ENCODE results near the gene SPOP.
"Not testable (repeated sequence)": the region's sequence is repeated elsewhere in the genome, so short reads cannot be mapped to it uniquely, and the experiment has no call there.

The SPOP gene

DNA sequence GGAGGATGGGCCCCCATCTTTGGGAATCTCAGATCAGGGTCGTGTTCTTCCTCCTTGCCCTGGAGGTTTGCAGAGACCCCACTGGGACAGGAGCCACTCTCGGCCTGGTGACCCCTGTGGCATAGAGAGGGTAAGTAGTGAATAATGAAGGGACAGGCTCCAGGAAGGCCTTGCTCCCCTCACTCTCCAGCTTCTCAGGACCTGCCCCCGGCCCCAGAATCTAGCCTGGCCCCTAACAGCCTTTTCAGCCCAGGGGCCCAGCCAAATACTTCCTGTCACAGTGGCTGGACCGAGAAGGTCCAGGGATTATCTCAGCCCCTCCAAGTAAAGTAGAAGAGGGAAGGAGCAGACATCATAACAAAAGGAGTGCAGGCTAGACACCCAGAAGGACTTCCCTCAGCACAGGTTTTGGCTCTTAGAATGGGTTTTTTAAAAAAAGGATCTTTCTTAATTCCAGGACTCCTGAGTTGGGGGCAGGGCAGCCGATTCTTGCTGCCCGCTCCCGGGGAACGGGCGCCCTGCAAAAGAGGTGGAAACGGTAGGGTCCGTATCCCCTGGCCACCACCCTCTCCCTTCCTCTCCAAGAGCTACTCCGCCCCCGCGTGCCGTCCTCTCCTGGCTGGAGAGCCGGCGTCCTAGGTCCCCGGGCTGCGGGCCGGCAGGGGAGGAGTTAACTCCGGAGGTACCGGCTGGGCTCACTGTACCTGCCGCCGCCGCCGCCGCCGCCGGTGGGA is 102.8 kb downstream of the SPOP start:
- no peak for DNase-seq (ENCODE audit: extremely low read depth in 1 of 2, low read depth in 1 of 2)

DNA sequence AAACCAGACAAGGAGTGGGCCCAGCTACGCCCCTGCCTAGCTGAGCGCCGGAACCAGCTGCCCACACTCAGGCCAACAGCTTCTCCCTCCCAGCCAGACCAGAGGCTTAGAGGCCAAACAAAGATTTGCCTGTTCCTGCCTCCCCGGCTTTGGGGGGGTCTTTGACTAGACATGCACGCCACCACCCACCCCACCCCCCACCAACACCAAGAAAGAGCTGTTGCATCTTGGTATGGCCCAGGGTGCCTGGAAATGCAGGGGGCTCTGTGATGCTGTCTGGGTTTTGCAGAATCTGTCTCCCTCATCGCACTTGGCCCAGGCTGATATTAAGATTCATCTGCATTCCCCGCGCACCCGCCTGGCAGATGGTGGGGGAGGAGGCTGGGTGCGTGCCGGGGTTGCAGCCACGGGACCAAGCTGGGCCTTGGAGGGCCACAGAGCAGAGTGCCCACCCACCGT is 103.5 kb downstream of the SPOP start:
- no peak for DNase-seq (ENCODE audit: extremely low read depth in 1 of 2, low read depth in 1 of 2)

DNA sequence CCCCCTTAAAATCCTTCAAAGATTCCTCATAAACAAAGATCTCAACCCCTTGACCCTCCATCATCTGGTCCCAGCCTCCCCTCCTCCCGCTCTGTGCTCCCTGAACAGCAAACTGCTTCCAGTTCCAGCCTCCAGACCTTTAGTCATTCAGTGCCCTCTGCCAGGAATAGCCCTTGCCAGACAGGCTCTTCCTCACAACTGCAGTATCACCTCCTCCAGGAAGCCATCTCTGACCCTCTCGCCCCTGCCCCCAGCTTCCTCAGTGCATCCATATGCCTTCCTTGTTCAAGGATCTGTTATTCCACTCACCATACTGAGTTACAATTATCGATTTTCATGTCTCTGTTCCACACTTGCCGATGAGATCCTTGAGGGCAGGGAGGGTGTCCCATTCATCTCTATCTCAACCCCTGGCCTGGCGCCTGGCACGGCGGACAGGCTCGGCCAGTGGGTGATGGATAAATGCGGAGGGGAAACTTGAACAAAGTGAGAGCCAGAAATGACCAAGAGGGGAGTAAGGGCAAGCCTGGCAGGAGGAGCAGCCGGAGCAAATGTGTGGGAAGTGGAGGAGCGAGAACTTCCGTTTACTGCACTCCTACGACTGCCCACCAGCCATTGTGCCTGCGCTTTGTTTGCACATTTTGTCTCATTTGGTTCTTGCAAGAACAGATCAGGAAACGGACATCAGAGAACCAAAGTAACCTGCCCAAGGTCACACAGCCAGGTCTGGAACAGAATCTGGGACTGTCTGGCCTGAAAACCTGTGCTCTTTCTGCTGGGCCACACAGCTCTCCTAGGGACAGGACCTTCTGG is 104.2 kb downstream of the SPOP start:
- DNase-seq (ENCODE audit: extremely low read depth in 1 of 2, low read depth in 1 of 2): no peak

- no peak for DNase-seq (ENCODE audit: extremely low read depth in 1 of 2, low read depth in 1 of 2)
Measured at GRCh38 chr17:49572806-49573420, 105.0 kb downstream of the SPOP start.

DNA sequence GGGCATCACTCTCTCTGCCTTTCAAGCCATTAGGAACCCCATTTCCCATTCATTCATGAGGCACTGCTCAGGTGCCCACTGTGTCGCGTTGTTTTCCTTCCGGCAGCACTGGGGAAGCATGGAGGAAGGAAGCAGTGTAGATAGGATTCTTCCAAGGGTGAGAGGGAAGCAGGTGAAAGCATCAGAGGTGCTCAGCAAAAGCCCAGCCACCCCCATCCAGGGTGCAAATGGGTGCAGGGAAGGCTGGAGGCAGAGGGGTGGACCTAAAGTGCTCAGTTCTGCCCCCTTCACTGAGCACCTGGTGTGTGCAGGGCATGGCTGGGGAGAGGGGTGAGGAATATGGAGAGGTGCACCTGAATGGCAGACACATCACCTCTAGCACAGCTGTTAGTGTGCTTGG is 105.7 kb downstream of the SPOP start:
- DNase-seq (ENCODE audit: extremely low read depth in 1 of 2, low read depth in 1 of 2): no peak

- no peak for DNase-seq (ENCODE audit: extremely low read depth in 1 of 2, low read depth in 1 of 2)
Measured at GRCh38 chr17:49571764-49572163, 106.1 kb downstream of the SPOP start.

DNA sequence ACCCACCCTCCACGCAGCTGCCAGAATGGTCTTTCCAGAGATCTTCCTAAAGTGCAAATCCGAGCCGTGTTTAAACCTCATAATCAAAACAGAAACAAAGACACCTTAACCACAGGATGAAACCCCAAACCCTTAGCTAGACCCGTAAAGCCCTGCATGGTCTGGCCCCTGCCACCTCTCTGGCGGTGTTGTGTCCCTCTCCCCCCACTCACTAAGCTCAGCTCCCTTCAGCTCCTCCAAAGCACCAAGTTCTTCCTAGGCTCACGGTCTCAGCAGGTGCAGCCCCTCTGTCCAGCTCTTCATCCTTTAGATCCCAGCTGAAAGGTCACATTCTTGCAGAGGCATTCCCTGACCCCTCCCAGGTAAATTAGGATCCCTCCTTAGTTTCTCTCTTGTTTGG is 106.6 kb downstream of the SPOP start:
- DNase-seq (ENCODE audit: extremely low read depth in 1 of 2, low read depth in 1 of 2): no peak

DNA sequence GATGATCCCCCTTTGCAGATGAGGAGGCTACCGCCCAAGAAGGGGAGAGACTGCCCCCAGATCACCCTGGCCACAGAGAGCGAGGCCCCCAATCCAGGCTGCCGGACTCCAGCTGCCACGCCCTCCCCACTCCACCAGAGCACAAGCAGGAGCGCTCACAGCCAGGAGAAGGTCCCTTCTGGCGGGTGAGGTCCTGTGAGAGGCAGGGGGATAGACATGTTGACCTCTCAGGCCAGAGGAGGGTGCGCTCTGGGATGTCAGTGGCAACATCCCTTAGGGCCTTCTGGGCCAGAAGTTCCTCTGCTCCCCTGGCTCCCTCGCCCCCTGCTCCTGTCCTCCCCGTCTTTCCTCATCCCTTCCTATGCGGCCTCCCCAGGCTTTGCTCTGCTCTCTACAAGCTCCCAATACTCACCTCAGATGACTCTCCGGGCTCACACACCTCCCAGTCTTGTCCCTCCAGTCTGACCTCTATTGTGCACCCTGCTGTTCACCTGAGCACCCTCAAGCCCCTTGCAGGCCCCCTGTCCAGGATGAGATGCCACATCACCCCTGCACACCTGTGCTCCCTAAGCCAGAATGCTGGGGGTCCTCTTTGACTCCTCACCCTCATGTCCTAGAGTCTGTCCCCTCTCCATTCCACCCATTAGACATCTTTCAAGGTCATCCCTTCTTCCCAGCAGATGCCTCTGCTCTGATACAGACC is 107.2 kb downstream of the SPOP start:
- no peak for DNase-seq (ENCODE audit: extremely low read depth in 1 of 2, low read depth in 1 of 2)

GRCh38 chr17:49568695-49569047 is 109.2 kb downstream of the SPOP start:
- not testable (repeated sequence) for DNase-seq (ENCODE audit: extremely low read depth in 1 of 2, low read depth in 1 of 2)

DNA sequence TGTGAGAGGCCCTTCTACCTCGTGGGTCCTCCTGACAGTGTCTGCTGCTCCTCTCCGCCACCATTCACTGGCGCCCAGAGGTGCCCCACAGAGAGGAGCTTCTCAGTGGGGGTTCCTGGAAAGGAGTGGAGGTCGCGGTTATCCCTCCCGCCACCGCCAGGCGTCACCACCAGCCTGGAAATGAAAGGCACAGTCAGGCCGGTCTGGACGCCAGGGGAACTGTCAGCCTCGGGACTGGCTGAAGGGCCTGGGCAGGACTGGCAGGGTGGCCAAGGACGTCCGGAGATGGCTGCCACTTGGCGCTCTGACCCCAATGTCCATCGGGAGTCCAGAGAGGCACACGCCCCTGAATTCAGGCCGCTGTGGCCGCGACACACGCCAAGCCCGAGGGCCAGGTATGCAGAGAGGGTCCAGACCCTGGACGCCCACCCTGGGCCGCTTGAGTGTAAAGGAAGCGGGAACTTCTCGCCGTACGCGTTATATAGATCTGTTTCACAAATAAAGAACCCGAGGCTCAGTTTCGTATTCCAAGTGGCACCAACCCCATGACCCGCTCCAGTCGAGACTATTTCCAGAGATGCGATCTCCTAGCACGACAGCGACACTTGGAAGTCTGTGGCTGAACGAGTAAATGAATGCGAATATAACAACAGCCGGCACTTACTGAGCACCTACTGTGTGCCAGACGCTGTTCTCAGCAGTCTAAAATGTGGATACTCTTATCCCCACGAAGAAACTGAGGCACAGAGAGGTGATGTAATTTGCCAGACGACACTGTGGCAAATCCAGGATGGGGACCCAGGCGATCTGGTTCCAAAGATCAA is 109.8 kb downstream of the SPOP start:
- peak; percentile 41 to 70 for DNase-seq (ENCODE audit: extremely low read depth in 1 of 2, low read depth in 1 of 2)

DNA sequence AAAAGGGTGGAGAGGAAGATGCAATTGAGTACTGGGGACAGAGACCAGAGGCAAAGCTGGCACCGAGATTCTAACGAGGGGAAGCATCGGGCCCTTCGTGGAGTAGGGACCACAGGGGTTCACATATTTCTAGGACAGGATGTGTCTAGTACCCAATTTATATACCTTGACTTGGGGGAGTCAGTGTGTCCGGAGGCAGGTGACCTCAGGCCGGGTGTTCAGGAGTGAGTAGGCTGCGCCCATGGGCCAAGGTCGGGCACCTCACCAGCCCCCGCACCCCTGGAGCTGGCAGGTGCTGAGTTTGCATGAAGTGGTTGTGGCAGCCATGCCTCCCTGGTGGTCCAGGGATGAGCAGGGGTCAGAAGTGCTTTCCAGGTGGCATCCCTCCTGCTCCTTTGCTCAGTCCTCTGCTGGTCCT is 110.8 kb downstream of the SPOP start:
- DNase-seq (ENCODE audit: extremely low read depth in 1 of 2, low read depth in 1 of 2): no peak

GRCh38 chr17:49566668-49567071 is 111.2 kb downstream of the SPOP start:
- no peak for DNase-seq (ENCODE audit: extremely low read depth in 1 of 2, low read depth in 1 of 2)

DNA sequence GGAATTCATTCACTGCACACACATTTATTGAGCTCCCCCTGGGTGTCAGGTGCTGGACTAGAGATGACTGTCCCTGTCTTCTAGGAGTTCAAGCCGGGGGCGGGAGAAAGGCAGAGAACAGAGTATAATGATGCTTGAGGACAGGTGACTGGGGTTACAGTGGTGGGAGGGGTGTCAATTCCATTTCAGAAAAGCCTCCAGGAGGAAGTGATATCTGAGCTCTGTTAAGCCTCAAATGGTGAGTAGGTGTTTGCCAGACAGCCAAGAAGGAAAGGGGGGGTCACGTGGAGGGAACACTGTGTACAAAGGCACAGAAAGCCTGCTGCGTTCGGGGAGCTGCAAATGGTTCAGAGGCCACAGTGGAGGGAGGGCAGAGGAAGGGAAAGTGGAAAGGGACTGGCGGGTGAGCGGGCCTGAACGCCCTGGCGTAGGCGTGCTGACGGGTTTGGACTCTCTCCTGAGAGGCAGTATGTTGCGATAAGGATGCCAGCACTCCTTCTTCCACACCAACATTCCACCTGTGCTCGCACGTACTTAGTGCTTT is 111.9 kb downstream of the SPOP start:
- no peak for DNase-seq (ENCODE audit: extremely low read depth in 1 of 2, low read depth in 1 of 2)

DNA sequence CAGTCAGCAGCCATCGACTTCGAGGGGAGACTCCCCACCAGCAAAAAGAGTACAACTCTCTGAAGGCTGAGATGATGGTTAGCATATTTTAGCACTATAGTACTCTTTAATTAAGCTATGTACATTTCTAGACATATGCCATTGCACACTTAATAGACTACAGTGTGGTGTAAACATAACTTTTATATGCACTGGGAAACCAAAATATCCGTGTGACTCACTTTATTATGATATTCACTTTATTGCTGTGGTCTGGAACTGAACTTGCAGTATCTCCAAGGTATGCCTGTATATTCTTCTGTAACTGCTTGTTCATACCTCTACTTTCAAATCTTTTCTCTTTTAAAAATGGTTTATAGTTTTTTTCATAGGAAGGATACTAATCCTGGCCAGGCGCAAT is 113.3 kb downstream of the SPOP start:
- no peak for DNase-seq (ENCODE audit: extremely low read depth in 1 of 2, low read depth in 1 of 2)

- DNase-seq (ENCODE audit: extremely low read depth in 1 of 2, low read depth in 1 of 2): no peak
Measured at GRCh38 chr17:49557312-49558024, 120.4 kb downstream of the SPOP start.

DNA sequence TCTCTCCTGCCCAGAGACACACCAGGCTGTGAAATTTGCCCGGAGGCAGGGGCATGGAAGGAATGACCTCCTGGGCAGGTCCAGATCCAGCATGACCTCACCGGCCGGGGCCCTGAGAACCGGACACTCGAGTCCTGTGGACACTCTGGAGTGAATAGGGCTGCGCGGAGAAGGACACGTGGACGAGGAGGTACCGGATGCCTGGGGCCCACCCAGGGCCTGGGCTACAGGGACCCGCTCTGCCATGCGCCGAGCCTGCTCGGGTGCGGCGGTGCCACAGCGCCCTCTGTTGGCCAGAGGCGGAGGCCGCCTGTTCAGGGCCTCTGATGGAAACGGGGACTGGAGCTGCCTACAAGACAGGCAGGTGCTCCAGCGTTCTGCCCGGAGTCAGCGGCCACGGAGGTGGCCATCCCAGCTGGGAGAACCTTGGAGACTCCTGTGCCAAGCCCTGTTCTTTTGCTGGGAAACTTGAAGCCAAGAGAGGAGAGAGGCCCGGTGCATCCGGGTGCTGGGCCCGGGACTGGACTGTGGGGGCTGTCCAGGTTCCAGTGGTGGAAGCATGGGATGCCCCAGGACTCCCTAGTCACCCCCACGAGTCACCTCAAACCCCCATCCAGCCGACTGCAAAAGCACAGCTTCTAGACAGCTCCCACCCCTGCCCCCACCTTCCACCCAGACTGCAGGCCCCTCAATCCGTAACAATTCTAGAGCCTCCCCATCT is 121.5 kb downstream of the SPOP start:
- peak; percentile 39 to 78 for DNase-seq (ENCODE audit: extremely low read depth in 1 of 2, low read depth in 1 of 2)

GRCh38 chr17:49555495-49556222 is 122.2 kb downstream of the SPOP start:
- no peak for DNase-seq (ENCODE audit: extremely low read depth in 1 of 2, low read depth in 1 of 2)

Measured in activated CD8-positive, alpha-beta memory T cell treated with anti-CD3 and anti-CD28 coated beads for 1 hour (primary cell).